IMR-90 (cell line): ENCODE results near the gene ZNF397.
"Not testable (repeated sequence)": the region's sequence is repeated elsewhere in the genome, so short reads cannot be mapped to it uniquely, and the experiment has no call there.

Experiments used
- BHLHE40 ChIP-seq: fragments of 150-350 bp; IDR thresholded peaks from 2 replicates; pipeline ENCODE4 v1.6.1; 2016; ENCODE audit warnings: mild to moderate bottlenecking, low read depth, low read length
- FOS ChIP-seq: fragments of 150-350 bp; IDR thresholded peaks from 2 replicates; pipeline ENCODE4 v1.6.1; 2016; ENCODE audit warnings: low read depth, low read length
- MAFK ChIP-seq: IDR thresholded peaks from 2 replicates; pipeline ENCODE4 v1.6.1; 2012; ENCODE audit warnings: low read depth, low read length, improper control_type of control experiment
- POLR2A ChIP-seq: IDR thresholded peaks from 2 replicates; pipeline ENCODE4 v1.6.1; 2012; ENCODE audit warnings: mild to moderate bottlenecking, low read depth, low read length
- RAD21 ChIP-seq: IDR thresholded peaks from 2 replicates; pipeline ENCODE4 v1.6.1; 2012; ENCODE audit warnings: low read length, improper control_type of control experiment
- RFX5 ChIP-seq: IDR thresholded peaks from 2 replicates; pipeline ENCODE4 v1.8.0; 2012; ENCODE audit warnings: low read depth, mild to moderate bottlenecking, low read length, moderate library complexity
- TF ChIP-seq, protein P1 (sequence below): conservative IDR thresholded peaks from 2 replicates; pipeline ENCODE4 v1.5.1; 2012; ENCODE audit warnings: mild to moderate bottlenecking, low read depth, low read length, improper control_type of control experiment

DNA sequence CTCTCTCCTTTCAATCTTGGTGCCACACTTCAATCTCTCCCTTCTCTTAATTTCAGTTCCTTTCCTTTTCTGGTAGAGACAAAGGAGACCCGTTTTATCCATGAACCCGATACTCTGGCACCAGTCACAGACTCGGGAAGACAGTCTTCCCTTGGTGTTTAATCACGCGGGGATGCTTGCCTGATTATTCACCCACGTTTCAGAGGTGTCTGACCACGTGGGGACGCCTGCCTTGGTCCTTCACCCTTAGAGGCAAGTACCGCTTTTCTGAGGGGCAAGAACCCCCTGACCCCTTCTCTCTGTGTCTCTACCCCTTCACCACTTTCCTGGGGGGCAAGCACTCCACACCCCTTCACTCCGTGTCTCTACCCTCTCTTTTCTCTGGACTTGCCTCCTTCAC is 24.2 kb upstream of the ZNF397 start:
- not testable (repeated sequence) for TF ChIP-seq POLR2A, BHLHE40, RAD21, MAFK, FOS, RFX5
- TF ChIP-seq, protein P1, sequence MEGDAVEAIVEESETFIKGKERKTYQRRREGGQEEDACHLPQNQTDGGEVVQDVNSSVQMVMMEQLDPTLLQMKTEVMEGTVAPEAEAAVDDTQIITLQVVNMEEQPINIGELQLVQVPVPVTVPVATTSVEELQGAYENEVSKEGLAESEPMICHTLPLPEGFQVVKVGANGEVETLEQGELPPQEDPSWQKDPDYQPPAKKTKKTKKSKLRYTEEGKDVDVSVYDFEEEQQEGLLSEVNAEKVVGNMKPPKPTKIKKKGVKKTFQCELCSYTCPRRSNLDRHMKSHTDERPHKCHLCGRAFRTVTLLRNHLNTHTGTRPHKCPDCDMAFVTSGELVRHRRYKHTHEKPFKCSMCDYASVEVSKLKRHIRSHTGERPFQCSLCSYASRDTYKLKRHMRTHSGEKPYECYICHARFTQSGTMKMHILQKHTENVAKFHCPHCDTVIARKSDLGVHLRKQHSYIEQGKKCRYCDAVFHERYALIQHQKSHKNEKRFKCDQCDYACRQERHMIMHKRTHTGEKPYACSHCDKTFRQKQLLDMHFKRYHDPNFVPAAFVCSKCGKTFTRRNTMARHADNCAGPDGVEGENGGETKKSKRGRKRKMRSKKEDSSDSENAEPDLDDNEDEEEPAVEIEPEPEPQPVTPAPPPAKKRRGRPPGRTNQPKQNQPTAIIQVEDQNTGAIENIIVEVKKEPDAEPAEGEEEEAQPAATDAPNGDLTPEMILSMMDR, result not testable (repeated sequence)
